Lower leg skin (tissue), 4 donors: Measurements from ENCODE around the gene IL3RA. TPM values are rescaled to one million over a fixed set of nuclear protein-coding genes. Genes with fewer than 3 reads are reported as not detected.

Source experiments
- DNase-seq, 2 donors: peaks; one replicate each; pipeline ENCODE4 v3.0.0-alpha.2; 2019; ENCODE audit warnings: low spot score in 2 of 2
- H3K4me3 ChIP-seq: fragments of 200-600 bp; sonication (generic); 2 replicates; pipeline ENCODE4 v1.5.1; 2017; ENCODE audit warnings: mild to moderate bottlenecking, low read depth; ENCODE audit not compliant: poor library complexity, severe bottlenecking
- POLR2A ChIP-seq, 2 donors: fragments of 450-650 bp; IDR thresholded peaks; one replicate each; pipeline ENCODE4 v1.6.1; 2016 to 2017; ENCODE audit warnings: antibody characterized with exemption in 2 of 2, mild to moderate bottlenecking in 1 of 2, moderate library complexity in 1 of 2
- WGBS, 2 donors: methylation state at CpG; one replicate each; pipeline ENCODE4 v1.1.5; 2018; 5-methylcytosine and 5-hydroxymethylcytosine counted together
- intact Hi-C: fragments of 100-400 bp; cut with DNase I; formaldehyde crosslinking; loops from one replicate; pipeline ENCODE4 v1.15.0; 2023; ENCODE audit warnings: low total_unique reads
- total RNA-seq, 4 donors: library from RNA; depleted of rRNA; stranded (reverse); fragments of >200 nt; gene quantifications; one replicate each; pipeline ENCODE4 v1.1.0, GENCODE V29; 2016
- TF ChIP-seq, protein P1 (sequence below), 3 donors: fragments of 450-650 bp; IDR thresholded peaks; one replicate each; pipeline ENCODE4 v1.5.1; 2016; ENCODE audit warnings: antibody characterized with exemption in 3 of 3, mild to moderate bottlenecking in 3 of 3, moderate library complexity in 2 of 3

The IL3RA gene
- total RNA-seq, 4 donors from 2014 or later: 1.7 to 6.2 (median 4.5) TPM

DNA sequence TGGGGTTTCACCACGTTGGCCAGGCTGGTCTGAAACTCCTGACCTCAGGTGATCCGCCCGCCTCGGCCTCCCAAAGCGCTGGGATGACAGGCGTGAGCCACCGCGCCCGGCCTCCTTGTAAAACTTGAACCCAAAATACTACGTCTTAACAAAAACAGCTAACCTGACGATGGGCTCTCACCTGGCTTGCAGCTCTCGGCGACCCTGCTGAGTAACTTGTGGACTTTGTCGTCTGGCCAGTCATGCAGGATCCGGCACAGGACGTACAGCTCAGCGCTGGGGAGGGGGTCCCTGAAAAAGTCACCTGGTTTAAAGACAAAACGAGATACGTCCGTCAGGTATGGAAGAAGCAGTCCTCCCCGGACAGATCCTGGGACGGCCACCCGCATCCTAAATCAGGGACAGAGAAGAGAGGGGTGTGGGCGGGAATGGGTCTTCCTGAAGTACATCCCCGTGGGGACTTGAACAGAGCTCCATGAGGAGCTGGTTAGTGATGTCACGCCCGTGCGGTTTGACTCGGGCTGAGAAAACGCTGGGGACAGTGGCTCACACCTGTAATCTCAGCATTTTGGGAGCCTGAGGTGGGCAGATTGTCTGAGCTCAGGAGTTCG is 76.1 kb downstream of the IL3RA start:
- WGBS, 2 donors: 82 to 90% methylated on average over 31 of the region's 31 CpGs
- no peak overlapping the region for H3K4me3 ChIP-seq
- intact Hi-C loops: no loop called here
- TF ChIP-seq, protein P1, sequence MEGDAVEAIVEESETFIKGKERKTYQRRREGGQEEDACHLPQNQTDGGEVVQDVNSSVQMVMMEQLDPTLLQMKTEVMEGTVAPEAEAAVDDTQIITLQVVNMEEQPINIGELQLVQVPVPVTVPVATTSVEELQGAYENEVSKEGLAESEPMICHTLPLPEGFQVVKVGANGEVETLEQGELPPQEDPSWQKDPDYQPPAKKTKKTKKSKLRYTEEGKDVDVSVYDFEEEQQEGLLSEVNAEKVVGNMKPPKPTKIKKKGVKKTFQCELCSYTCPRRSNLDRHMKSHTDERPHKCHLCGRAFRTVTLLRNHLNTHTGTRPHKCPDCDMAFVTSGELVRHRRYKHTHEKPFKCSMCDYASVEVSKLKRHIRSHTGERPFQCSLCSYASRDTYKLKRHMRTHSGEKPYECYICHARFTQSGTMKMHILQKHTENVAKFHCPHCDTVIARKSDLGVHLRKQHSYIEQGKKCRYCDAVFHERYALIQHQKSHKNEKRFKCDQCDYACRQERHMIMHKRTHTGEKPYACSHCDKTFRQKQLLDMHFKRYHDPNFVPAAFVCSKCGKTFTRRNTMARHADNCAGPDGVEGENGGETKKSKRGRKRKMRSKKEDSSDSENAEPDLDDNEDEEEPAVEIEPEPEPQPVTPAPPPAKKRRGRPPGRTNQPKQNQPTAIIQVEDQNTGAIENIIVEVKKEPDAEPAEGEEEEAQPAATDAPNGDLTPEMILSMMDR (IDR thresholded peaks at IDR 0.05): no peak
- no peak for TF ChIP-seq POLR2A (IDR thresholded peaks at IDR 0.05)
- no peak for DNase-seq

DNA sequence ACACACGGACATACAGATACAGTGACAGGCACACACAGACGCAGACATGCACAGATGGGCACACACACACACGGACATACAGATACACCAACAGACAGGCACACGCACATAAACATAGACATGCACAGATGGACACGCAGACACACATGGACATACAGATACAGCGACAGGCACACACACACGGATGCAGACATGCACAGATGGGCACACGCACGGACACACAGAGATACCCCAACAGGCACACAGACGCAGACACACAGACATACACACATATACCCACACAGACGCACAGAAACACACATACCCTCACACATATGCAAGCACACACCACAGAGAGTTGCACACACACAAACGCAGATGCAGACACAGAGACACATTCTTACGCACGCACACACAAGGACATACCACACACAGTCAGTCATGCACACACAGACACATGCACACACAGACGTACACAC is 79.8 kb downstream of the IL3RA start:
- WGBS, 2 donors: 65 to 68% methylated on average over 15 of the region's 15 CpGs
- no peak for DNase-seq
- no peak for TF ChIP-seq POLR2A (IDR thresholded peaks at IDR 0.05)
- TF ChIP-seq, protein P1 (IDR thresholded peaks at IDR 0.05): no peak
- H3K4me3 ChIP-seq: no peak overlapping the region
- intact Hi-C loops: no loop called here

DNA sequence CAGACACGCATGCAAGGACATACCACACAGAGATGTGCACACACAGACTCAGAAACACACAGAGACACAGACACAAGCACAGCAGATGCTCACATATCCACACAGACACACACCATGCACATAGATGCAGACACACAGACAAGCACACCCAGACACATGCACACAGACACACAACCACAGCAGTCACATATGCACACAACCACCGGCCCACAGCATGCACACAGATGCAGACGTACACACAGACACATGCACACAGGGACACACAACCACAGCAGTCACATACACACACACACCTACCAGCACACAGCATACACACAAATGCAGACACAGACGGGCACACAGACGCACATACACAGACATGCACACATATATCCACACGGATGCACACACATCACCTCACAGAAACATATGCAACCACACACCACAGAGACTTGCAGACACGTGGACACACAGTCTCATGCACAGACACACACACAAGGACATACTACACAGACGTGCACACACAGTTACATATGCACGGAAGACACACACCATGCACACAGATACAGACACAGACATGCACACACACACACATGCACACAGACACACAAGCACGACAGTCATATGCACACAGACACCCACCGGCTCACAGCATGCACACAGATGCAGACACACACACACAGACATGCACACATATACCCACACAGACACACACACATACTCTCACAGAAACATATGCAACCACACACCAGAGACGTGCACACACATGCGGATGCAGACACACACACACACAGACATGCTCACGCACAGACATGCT is 80.6 kb downstream of the IL3RA start:
- WGBS, 2 donors: 75 to 77% methylated on average over 14 of the region's 14 CpGs

DNA sequence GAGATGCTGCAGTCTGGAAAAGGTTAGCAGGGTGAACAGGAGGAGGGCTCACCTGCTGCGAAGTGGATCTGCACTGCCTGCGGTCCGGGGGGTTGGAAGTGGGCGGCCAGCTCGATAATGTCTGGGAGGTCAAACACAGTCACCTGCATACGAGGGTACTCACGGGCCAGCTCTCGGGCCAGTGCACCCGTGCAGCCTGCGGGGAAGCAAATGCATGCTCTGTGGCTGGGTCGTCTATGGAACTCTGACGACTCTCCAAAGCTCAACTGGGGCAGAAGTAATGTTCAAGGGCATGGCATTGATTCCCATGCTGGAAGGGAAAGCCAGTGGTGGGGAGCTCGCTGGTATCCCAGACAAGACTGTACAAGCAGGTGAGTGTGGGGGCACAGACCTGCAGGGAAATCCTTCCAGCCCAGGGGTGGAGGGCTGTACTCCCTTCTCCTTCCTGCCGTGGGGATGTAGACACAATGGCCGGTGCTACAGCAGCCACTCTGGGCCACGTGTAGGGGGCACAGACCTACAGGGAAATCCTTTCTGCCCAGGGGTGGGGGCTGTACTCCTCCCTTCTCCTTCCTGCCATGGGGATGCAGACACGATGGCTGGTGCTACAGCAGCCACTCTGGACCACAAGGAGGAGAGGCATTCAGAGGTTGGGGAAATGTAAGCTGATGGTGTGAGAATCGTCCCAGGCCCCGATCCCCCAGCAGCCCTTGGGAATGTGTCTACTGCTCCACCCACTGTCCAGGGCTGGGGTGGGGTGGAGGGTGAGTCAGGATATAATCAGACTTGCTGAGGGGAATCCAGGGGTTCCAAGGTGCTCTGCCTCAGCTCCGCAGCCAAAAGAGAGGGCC is 81.6 kb downstream of the IL3RA start:
- H3K4me3 ChIP-seq: no peak overlapping the region
- no peak for DNase-seq
- intact Hi-C loops: no loop called here

More for the DNA sequence above, 80.6 kb downstream of the IL3RA start:
- no peak overlapping the region for H3K4me3 ChIP-seq
- no peak for DNase-seq
- TF ChIP-seq, protein P1 (IDR thresholded peaks at IDR 0.05): no peak
- no peak for TF ChIP-seq POLR2A (IDR thresholded peaks at IDR 0.05)
- intact Hi-C loops: no loop called here

DNA sequence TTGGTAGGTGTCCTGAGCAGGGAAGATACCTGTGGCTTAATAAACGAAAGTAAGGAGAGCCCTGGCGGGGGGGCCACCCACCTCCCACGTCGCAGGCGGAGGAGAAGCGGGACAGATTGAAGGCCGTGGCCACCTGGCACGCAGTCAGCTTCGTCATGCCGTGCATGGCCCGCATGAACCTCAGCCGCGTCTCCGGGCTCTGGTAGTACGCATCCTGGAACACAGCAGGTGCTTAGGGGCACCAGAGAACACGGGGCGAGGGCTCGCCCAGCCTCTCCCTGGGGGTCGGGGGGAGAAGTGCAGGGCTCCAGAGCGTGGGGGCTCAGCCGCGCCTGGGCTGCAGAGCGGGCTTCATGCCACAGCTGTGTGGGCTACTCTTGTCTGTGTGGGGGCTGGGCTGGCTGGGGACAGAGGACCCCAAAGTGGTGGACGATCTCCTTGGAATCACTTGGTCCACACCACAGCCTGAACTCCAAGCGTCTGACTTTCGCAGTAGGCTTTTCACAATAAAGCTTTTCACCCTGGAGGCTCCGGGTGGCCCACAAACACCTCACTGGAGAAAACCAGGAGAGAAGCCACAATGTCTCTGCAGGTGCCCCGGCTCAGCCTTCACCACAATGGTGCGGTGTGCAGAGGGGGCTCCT is 82.4 kb downstream of the IL3RA start:
- no peak for DNase-seq
- WGBS, 2 donors: 92 to 95% methylated on average over 23 to 28 of the region's 29 CpGs
- H3K4me3 ChIP-seq: no peak overlapping the region
- TF ChIP-seq POLR2A (IDR thresholded peaks at IDR 0.05): no peak
- TF ChIP-seq, protein P1 (IDR thresholded peaks at IDR 0.05): no peak
- intact Hi-C loops: no loop called here

More for the DNA sequence above, 81.6 kb downstream of the IL3RA start:
- TF ChIP-seq POLR2A (IDR thresholded peaks at IDR 0.05): no peak
- TF ChIP-seq, protein P1 (IDR thresholded peaks at IDR 0.05): no peak
- WGBS, 2 donors: 96 to 99% methylated on average over 13 to 19 of the region's 20 CpGs
